Measurements from ENCODE around the gene SERGEF.

Gene SERGEF

DNA sequence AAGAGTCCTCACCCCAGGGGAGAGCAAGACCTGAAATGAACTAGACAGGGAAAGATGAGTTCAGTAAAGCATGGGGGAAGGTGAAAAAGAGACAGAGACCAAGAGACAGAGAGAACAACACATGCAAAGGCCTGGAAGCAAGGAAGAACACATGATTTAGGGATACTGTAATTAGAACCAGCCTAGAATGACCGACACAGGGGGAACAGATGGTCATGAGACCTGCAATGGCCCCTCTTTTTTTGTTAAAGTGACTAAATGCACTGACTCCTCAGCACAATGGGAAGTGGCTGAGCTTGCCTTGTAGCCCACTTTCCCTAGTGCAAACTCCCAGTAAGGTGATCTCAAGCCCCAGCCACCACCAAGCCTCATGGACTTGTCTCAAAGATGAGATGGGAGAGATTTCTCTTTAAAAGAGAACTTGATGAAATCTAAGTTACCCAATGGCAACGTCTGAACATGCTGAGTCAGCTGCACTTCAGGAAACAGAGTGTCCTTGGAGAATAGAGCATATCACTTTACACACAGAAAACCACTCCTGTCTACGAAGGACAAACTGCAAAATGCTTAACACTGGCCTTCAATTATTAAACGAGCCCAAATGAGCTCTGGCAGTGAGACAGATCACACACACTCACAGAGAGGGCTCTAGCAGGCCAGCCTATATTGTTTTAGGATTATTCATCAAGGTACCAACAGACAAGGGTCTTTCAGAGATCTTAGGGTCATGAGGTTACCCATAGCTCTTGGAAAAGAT lies 91.0 kb downstream of the SERGEF start:
- TF ChIP-seq SUZ12 (IDR thresholded peaks at IDR 0.05; ENCODE audit: extremely low read depth, insufficient read depth, insufficient read length) (no peak), YY1 (IDR thresholded peaks at IDR 0.05; ENCODE audit: insufficient read depth, insufficient read length) (no peak), ZNF274 (IDR thresholded peaks at IDR 0.05; ENCODE audit: low read depth, low read length) (no peak)
- Histone ChIP-seq H3K9me3 (ENCODE audit: insufficient read depth, low read length) (no peaks in the 10 kb centered on the region), H3K4me3 (ENCODE audit: insufficient read length, low read depth) (no peak overlapping the region), H3K9ac (ENCODE audit: insufficient read length, low read depth) (no peak overlapping the region), H3K27me3 (ENCODE audit: insufficient read depth, insufficient read length) (no peaks in the 10 kb centered on the region), H3K36me3 (ENCODE audit: insufficient read depth, insufficient read length, low read length) (no peaks in the 10 kb centered on the region), H3K4me1 (ENCODE audit: insufficient read depth, insufficient read length) (peaks cover 3% of the 10 kb centered on the region)
- no peak for DNase-seq (ENCODE audit: low read depth, low spot score)

DNA sequence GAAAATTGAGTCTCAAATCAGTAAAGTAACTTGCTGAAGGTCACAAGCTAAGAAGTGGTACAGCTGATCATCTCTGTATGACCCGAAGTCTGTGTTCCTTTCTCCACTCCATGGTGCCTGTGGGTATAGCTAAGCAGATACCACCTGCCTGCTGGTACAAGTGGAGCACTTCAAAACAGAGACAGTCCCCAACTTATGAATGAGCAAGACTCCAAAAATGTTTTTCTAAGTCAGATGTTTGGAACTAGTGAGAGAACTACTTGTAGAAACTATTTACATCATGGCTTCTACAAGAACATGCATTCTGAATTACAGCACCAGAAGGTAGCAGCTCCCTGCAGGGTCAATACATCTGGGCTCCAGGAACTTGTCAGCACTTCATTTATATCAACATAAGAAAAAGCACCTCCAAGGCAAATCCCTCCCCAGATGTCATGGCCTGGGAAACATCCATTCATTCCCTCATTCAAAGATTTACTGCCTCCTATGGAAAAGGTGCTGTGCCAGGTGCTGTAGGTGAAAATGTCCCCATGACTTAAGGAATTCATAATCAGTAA lies 94.7 kb downstream of the SERGEF start:
- no peak for DNase-seq (ENCODE audit: low read depth, low spot score)
- TF ChIP-seq SUZ12 (IDR thresholded peaks at IDR 0.05; ENCODE audit: extremely low read depth, insufficient read depth, insufficient read length), result no peak
- TF ChIP-seq ZNF274 (IDR thresholded peaks at IDR 0.05; ENCODE audit: low read depth, low read length), result no peak
- no peak for TF ChIP-seq YY1 (IDR thresholded peaks at IDR 0.05; ENCODE audit: insufficient read depth, insufficient read length)
- no peaks in the 10 kb centered on the region for H3K4me1 ChIP-seq (ENCODE audit: insufficient read depth, insufficient read length)

DNA sequence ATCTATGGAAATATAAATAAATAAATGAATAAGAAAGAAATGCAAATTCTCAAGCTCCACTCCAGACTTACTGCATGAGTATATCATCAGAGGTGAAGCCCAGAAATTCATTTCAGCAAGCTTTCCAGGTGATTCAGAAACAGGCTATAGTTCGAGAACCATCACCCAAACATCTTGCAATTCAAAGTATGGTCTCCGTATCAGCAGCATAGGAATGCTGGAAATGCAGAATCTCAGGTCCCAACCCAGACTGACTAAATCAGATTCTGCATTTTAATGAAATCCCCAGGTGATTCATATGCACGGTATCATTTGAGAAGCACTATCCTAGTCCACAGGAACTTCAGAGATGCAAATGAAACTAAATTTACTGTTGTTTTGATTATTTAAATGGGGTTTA lies 95.3 kb downstream of the SERGEF start:
- TF ChIP-seq SUZ12 (IDR thresholded peaks at IDR 0.05; ENCODE audit: extremely low read depth, insufficient read depth, insufficient read length), result no peak
- no peak for TF ChIP-seq ZNF274 (IDR thresholded peaks at IDR 0.05; ENCODE audit: low read depth, low read length)
- no peak for TF ChIP-seq YY1 (IDR thresholded peaks at IDR 0.05; ENCODE audit: insufficient read depth, insufficient read length)
- no peaks in the 10 kb centered on the region for H3K4me1 ChIP-seq (ENCODE audit: insufficient read depth, insufficient read length)
- no peaks in the 10 kb centered on the region for H3K27me3 ChIP-seq (ENCODE audit: insufficient read depth, insufficient read length)
- no peak overlapping the region for H3K4me3 ChIP-seq (ENCODE audit: insufficient read length, low read depth)
- H3K9me3 ChIP-seq (ENCODE audit: insufficient read depth, low read length), result no peaks in the 10 kb centered on the region
- no peaks in the 10 kb centered on the region for H3K36me3 ChIP-seq (ENCODE audit: insufficient read depth, insufficient read length, low read length)
- no peak for DNase-seq (ENCODE audit: low read depth, low spot score)
- no peak overlapping the region for H3K9ac ChIP-seq (ENCODE audit: insufficient read length, low read depth)

More for the DNA sequence above, 94.7 kb downstream of the SERGEF start:
- no peaks in the 10 kb centered on the region for H3K36me3 ChIP-seq (ENCODE audit: insufficient read depth, insufficient read length, low read length)
- H3K9me3 ChIP-seq (ENCODE audit: insufficient read depth, low read length), result no peaks in the 10 kb centered on the region
- H3K27me3 ChIP-seq (ENCODE audit: insufficient read depth, insufficient read length), result no peaks in the 10 kb centered on the region
- H3K9ac ChIP-seq (ENCODE audit: insufficient read length, low read depth), result no peak overlapping the region
- H3K4me3 ChIP-seq (ENCODE audit: insufficient read length, low read depth), result no peak overlapping the region

DNA sequence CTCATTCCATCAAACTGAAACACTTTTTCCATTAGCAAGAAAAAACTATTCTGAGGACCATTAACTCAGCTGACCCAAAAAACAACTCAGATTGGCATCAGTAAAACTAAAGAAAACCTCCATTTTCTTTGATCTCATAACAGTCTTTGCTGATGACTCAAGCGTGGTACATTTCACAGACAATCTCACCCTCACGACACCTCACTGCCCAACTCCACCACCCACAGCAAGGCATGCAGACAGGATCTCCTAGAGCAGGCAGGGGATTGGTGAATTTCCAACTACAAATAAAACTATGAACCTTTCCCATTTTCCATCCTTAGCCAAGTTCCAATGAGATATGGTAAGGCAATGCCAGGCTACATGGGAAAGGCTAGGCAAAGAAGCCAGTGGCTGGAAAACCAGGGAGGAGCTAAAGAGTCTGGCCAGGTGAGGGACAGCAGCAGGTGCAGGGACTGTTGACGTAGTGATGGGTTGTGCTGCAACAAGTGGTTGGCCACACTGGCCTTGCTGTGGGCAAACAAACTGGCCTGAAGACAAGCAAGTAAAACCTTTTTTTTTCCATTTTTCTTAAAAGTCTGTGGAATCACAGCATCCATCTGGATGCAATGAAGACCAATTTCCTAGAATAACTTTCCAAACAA lies 97.2 kb downstream of the SERGEF start:
- no peaks in the 10 kb centered on the region for H3K27me3 ChIP-seq (ENCODE audit: insufficient read depth, insufficient read length)
- TF ChIP-seq YY1 (IDR thresholded peaks at IDR 0.05; ENCODE audit: insufficient read depth, insufficient read length) (no peak), SUZ12 (IDR thresholded peaks at IDR 0.05; ENCODE audit: extremely low read depth, insufficient read depth, insufficient read length) (no peak), ZNF274 (IDR thresholded peaks at IDR 0.05; ENCODE audit: low read depth, low read length) (no peak)
- no peak for DNase-seq (ENCODE audit: low read depth, low spot score)

DNA sequence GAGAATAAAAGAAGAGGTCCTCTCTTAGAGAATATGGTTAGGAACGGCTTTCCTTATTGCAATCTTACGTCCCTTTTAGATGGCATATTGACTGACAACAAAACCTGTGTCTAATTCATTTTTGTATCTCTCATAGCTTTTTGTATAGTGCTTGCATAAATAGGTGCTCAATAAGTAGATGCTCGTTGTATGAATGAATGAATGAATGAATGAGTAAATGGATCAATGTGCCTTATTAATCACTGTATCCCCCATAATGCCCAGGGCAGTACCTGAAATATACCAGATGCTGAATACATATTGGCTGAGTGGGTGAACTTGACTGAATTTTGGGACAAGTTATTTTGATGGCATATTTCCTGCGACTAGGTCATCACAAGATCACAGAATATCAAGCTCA lies 97.9 kb downstream of the SERGEF start:
- Histone ChIP-seq H3K4me1 (ENCODE audit: insufficient read depth, insufficient read length) (no peaks in the 10 kb centered on the region), H3K9ac (ENCODE audit: insufficient read length, low read depth) (no peak overlapping the region), H3K36me3 (ENCODE audit: insufficient read depth, insufficient read length, low read length) (no peaks in the 10 kb centered on the region), H3K9me3 (ENCODE audit: insufficient read depth, low read length) (no peaks in the 10 kb centered on the region), H3K27me3 (ENCODE audit: insufficient read depth, insufficient read length) (no peaks in the 10 kb centered on the region), H3K4me3 (ENCODE audit: insufficient read length, low read depth) (no peak overlapping the region)
- no peak for DNase-seq (ENCODE audit: low read depth, low spot score)
- no peak for TF ChIP-seq SUZ12 (IDR thresholded peaks at IDR 0.05; ENCODE audit: extremely low read depth, insufficient read depth, insufficient read length)
- no peak for TF ChIP-seq YY1 (IDR thresholded peaks at IDR 0.05; ENCODE audit: insufficient read depth, insufficient read length)
- TF ChIP-seq ZNF274 (IDR thresholded peaks at IDR 0.05; ENCODE audit: low read depth, low read length), result no peak

More for the DNA sequence above, 97.2 kb downstream of the SERGEF start:
- Histone ChIP-seq H3K4me1 (ENCODE audit: insufficient read depth, insufficient read length) (no peaks in the 10 kb centered on the region), H3K4me3 (ENCODE audit: insufficient read length, low read depth) (no peak overlapping the region), H3K36me3 (ENCODE audit: insufficient read depth, insufficient read length, low read length) (no peaks in the 10 kb centered on the region), H3K9ac (ENCODE audit: insufficient read length, low read depth) (no peak overlapping the region), H3K9me3 (ENCODE audit: insufficient read depth, low read length) (no peaks in the 10 kb centered on the region)

DNA sequence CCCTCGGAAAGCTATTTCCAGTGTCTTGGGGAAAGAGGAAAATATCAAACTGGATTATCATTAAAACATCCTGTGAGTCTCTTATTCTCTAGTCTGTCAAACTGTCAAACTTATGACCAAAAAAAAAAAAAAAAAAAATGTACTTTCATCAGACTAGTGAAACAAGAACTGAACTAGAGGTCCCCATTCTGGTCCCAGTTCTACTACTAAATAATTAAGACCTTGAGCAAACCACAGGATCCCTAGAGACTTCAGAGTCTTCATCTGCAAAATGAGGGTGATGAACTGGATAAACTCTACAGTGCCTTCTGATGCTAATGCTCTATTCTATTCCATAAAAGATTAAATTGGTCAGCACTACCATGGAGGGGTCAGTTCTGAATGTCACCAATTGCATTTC lies 105.8 kb downstream of the SERGEF start:
- no peak overlapping the region for H3K9ac ChIP-seq (ENCODE audit: insufficient read length, low read depth)
- no peaks in the 10 kb centered on the region for H3K36me3 ChIP-seq (ENCODE audit: insufficient read depth, insufficient read length, low read length)
- H3K4me3 ChIP-seq (ENCODE audit: insufficient read length, low read depth), result no peak overlapping the region
- no peaks in the 10 kb centered on the region for H3K4me1 ChIP-seq (ENCODE audit: insufficient read depth, insufficient read length)
- H3K27me3 ChIP-seq (ENCODE audit: insufficient read depth, insufficient read length), result no peaks in the 10 kb centered on the region
- TF ChIP-seq ZNF274 (IDR thresholded peaks at IDR 0.05; ENCODE audit: low read depth, low read length), result no peak
- TF ChIP-seq YY1 (IDR thresholded peaks at IDR 0.05; ENCODE audit: insufficient read depth, insufficient read length), result no peak
- no peak for TF ChIP-seq SUZ12 (IDR thresholded peaks at IDR 0.05; ENCODE audit: extremely low read depth, insufficient read depth, insufficient read length)
- no peak for DNase-seq (ENCODE audit: low read depth, low spot score)
- no peaks in the 10 kb centered on the region for H3K9me3 ChIP-seq (ENCODE audit: insufficient read depth, low read length)

DNA sequence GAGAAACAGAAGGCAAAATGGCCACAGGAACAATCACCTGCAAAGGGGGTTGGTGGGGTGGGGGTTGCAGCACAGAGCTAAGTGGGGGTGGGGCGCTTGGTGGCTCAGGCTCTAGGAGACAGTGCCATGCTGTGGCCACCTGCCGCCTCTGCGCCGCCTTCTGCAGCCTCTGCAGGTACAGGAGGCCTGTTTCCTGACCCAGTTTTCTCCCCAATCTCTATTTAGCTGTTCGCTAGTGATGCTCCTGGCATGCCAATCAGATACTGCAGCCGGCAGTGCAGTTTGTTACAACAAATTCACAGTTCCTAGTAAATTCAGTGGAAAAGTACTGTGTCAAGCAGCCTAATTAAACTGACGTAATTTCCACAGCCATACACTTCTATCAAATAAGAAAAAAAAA lies 106.4 kb downstream of the SERGEF start:
- TF ChIP-seq YY1 (IDR thresholded peaks at IDR 0.05; ENCODE audit: insufficient read depth, insufficient read length), result no peak
- TF ChIP-seq ZNF274 (IDR thresholded peaks at IDR 0.05; ENCODE audit: low read depth, low read length), result no peak
- TF ChIP-seq SUZ12 (IDR thresholded peaks at IDR 0.05; ENCODE audit: extremely low read depth, insufficient read depth, insufficient read length), result no peak
- no peaks in the 10 kb centered on the region for H3K36me3 ChIP-seq (ENCODE audit: insufficient read depth, insufficient read length, low read length)
- peak; percentile 33 for DNase-seq (ENCODE audit: low read depth, low spot score)

More for the DNA sequence above, 106.4 kb downstream of the SERGEF start:
- Histone ChIP-seq H3K9me3 (ENCODE audit: insufficient read depth, low read length) (no peaks in the 10 kb centered on the region), H3K4me1 (ENCODE audit: insufficient read depth, insufficient read length) (no peaks in the 10 kb centered on the region), H3K27me3 (ENCODE audit: insufficient read depth, insufficient read length) (no peaks in the 10 kb centered on the region), H3K9ac (ENCODE audit: insufficient read length, low read depth) (no peak overlapping the region), H3K4me3 (ENCODE audit: insufficient read length, low read depth) (no peak overlapping the region)

All from NT2/D1 (cell line).